Smooth muscle cell of the brain vasculature (primary cell): Measurements from ENCODE around the gene OSBP.
"Not testable (repeated sequence)": the region's sequence is repeated elsewhere in the genome, so short reads cannot be mapped to it uniquely, and the experiment has no call there.

Source experiments
- DNase-seq: peaks from one replicate; pipeline ENCODE4 v3.0.0-alpha.2; 2012; ENCODE audit warnings: low read depth, low spot score

Gene OSBP, protein sequence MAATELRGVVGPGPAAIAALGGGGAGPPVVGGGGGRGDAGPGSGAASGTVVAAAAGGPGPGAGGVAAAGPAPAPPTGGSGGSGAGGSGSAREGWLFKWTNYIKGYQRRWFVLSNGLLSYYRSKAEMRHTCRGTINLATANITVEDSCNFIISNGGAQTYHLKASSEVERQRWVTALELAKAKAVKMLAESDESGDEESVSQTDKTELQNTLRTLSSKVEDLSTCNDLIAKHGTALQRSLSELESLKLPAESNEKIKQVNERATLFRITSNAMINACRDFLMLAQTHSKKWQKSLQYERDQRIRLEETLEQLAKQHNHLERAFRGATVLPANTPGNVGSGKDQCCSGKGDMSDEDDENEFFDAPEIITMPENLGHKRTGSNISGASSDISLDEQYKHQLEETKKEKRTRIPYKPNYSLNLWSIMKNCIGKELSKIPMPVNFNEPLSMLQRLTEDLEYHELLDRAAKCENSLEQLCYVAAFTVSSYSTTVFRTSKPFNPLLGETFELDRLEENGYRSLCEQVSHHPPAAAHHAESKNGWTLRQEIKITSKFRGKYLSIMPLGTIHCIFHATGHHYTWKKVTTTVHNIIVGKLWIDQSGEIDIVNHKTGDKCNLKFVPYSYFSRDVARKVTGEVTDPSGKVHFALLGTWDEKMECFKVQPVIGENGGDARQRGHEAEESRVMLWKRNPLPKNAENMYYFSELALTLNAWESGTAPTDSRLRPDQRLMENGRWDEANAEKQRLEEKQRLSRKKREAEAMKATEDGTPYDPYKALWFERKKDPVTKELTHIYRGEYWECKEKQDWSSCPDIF

DNA sequence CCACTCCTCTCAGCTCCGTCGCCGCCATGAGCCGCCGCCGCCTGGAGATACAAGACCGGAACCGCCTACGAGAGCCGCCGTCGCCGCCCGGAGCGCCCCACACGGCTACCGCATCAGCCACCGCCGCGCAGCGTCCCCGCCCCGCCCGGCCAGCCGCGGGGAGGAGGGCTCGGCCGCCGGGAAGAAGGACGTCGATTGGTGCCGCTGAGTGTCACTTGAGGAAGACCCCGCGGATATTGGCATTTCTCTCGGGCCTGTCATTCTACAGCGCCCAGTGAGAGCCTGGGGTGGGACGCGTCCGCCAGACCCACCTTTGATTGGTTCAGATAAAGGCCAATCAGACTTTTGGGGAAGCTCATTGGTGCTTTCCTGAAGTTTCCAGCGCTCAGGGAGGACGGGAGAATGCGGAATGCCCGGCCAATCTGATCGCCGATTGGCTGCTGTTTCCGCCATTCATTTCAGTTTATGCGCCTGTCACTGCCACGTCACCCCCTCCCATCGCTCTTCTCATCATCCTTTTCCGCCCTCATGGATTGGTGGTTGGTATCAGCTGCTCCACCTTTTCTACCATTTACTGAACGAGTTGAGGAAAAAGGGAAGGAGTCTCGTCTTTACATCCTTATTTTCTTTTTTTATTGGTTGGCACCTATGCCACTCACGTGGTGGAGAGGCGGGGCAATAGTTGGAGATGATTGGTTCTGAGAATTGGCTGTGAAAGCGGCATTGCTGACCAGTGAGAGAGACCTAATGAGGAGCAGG lies at the start of gene OSBP:
Gene OSBP, minus strand, starts transcription at position 138 of the 759 bp plus-strand sequence. Its CDS starts 110 bp downstream, at position 28.
- DNase-seq, result peak; percentile 100

DNA sequence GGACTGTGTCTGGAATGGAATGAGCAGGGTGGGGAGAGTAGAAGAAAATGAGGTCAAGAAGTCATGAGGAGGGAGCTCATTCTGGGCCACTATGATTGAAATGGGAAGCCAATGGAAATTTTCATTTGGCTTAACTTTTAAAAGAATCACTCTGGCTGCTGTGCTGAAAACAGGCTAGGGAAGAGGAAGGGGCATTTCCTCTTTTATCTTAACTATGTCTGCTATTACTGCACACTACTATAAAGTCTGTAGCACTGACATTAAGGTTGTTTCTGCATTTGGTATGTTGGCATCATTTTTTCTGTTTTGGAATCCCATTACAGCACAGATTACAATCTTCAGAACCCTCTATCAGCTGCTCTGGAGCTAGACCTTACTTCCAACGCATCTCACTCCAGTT lies 45.0 kb upstream of the OSBP start:
- no peak for DNase-seq

DNA sequence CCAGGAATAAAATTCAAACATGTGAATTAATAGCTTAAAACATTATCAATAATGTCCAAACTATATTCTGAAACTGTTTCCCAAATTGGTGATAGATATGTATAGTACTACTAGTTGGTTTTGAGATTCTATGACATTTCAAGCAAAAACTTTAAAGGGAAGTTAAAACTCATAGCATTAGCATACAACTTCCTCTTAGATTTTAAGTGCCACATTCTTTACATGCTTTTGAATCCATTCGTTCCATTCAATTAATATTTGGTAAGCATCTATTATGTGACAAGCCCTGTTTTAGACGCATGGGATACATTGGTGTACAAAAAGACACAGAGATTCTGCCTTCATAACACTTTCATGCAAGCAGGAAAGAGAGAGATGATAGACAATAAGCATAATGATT lies 44.4 kb upstream of the OSBP start:
- DNase-seq, result no peak

DNA sequence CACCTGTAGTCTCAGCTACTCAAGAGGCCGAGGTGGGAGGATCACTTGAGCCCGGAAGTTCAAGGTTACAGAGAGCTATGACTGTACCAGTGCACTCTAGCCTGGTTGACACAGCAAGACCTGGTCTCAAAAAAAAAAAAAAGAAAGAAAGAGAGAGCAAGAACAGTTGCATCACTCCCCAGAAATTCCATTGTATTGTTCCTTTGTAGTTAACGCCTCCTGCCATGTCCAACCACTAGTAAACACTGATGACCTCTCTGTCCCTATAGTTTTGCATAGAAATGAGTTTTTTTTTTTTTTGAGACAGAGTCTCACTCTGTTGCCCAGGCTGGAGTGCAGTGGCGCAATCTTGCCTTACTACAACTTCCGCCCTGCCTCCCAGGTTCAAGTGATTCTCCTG lies 42.5 kb upstream of the OSBP start:
- no peak for DNase-seq

DNA sequence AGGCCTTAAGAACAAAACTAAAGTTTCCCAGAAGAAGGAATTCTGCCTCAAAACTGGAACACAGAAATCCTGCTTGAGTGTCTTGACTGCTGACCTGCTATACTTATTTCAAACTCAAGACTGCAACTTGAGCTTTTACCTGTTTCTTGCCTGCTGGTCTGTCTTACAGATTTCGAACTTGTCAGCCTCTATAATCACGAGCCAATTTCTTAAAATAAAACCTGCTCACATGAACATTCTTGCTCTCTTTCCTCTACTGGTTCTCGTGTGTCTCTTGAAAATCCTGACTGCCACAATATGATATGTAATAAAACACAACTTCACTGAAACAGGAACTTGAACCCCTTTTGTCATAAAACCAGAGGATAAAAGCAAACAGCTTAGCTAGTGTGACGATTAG lies 39.3 kb upstream of the OSBP start:
- DNase-seq, result no peak

DNA sequence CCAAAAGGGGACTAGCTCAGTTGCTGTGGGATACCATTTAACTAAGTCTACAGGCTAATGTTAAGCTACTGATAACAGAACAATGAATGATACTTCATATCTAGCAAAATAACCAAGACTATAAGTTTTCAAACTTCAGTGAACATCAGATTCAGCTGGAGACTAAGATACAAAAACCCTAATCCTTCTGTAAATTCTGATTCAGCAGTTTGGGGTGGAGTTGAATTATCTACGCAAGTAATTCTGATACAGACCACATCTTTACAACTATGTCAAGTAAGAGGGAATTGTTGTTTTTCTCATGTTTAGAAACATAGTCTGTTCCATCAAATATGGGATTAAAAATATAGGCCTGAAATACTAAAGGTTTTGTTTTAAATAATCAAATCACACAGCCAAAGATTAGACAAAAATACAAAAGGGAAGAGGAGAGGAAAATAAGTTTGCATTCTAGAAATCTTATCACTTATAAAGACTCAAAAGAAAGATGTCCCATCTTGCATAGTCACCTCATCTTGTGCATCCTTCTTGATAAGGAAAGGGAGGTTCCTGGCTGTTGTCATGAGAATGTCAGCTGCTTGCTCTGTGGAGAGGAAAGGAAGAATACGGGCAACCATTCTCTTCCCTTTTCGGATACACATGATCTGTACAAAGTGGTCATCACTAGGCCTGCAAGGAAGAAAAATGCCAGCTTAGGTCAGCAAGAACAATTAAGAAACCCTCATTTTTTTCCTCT lies 31.8 kb upstream of the OSBP start:
- DNase-seq, result no peak

DNA sequence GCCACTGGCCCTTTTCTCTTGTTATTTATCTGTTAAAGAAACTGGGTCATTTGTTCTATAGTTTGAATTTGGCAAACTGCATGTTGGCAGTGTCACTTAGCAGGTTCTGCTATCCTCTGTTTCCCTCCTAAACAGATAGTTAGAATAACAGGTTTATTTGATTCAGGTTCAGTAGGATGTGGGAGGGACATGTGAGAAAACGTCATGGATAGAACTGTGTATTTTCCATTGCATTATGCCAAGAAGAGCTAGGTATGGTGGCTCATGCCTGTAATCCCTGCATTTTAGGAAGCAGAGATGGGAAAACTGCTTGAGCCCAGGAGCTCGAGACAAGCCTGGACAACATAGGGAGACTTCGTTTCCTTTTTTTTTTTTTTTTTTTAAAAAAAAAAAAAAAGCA lies 29.0 kb upstream of the OSBP start:
- no peak for DNase-seq

DNA sequence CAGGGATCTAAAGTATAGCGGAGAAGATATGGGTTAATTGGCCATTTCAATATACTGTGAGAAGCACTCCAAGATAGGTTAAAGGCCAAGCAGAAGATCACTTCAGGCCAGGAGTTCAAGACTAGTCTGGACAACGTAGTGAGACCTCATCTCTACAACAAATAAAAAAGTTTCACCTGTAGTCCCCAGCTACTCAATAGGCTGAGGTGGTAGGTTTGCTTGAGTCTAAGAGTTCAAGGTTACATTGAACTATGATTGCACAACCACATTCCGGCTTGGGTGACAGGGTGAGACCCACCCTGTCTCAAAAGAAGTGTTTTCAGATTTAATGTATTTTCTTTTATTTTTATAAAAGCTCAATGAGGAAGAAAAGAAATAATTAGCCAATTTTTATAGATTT lies 27.8 kb upstream of the OSBP start:
- DNase-seq, result no peak

DNA sequence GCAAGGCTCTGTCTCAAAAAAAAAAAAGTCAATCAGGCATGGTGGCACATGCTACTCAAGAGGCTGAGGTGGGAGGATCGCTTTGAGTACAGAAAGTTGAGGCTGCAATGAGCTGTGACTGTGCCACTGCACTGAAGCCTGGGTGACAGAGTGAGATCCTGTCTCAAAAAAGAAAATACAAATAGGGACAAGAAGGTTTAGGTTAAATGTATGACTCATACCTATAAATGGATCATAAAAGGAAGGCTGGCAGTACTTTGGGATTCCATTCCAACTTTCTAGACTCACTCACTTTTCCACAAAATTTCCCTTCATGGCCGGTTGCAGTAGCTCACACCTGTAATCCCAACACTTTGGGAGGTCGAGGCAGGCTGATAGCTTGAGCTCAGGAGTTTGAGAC lies 25.6 kb upstream of the OSBP start:
- DNase-seq, result no peak

DNA sequence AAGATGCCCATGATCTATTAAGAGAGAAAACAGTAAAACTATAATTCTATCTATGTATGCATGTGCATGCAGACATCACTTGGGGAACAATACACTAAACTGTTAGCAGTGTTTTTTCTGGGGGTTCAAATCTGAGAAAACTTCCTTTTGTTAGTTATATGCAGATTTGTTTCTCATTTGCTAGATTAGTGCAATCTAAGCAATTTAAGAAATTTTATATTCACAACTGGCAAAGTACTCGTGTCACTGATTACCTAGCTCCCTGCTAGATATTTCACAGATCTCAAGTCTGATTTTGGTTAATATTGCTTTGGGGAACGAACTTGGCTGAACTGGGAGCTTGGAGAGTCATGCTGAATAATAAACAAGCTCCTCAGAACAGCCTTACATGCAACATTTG lies 14.9 kb upstream of the OSBP start:
- no peak for DNase-seq

DNA sequence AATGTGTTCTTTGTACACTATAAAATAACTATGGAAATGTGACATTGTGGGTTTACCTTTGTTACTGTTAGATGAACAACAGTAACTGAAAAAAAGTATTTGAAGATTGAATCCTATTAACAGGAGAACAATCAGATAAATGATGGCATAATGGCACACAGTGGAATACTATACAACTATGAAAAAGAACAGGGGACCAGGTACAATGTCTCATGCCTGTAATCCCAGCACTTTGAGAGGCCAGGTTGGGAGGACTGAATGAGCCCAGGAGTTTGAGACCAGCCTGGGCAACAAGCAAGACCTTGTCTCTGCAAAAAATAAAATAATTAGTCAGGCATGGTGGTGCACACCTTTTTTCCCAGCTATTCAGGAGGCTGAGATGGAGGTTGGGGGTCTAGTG lies 14.4 kb upstream of the OSBP start:
- DNase-seq, result no peak

DNA sequence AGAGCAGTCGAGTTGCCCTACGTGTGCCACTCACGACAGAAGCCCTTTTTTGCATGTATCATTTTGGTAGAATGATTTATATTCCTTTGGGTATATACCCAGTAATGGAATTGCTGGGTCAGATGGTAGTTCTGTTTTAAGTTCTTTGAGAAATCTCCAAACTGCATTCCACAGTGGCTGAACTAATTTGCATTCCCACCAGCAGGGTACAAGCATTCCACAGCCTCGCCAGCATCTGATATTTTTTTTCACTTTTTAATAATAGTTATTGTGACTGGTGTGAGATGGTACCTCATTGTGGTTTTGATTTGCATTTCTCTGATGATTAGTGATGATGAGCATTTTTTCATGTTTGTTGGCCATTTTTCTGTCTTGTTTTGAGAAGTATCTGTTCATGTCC lies 11.4 kb upstream of the OSBP start:
- DNase-seq, result not testable (repeated sequence)

DNA sequence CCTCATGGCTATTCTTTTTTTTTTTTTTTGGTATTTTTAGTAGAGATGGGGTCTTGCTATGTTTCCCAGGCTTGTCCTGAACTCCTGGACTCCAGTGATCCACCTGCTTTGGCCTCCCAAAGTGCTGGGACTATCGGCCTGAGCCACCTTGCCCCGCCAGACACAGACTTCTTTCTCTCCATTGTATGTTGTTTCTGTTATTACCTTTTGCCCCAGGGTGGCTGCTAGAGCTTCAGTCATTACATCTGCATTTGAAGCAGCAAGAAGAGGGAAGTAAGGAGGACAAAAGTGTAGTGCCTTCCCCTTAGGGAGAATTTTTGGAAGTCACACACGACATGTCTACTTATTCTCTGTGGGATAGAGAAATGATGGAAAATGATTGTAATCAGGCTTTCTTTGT lies 10.1 kb upstream of the OSBP start:
- no peak for DNase-seq

DNA sequence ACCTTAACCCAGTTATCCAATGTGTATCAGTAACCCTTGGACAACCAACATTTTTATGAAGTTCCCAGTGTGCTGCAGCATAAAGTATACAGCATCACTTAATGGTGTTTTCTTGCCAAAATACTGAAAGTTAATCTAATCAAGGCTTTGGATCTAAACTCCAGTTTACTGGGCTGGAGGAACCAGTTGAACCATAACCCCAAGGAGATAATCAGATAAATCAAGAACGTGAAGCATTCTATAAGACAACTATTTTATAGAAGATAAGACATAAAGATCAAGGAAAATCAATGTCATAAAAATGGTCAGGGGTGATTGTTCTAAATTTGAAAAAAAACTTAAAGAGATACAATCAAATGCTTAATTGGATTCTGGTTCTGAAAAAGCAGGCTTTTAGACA lies 2.3 kb upstream of the OSBP start:
- no peak for DNase-seq

DNA sequence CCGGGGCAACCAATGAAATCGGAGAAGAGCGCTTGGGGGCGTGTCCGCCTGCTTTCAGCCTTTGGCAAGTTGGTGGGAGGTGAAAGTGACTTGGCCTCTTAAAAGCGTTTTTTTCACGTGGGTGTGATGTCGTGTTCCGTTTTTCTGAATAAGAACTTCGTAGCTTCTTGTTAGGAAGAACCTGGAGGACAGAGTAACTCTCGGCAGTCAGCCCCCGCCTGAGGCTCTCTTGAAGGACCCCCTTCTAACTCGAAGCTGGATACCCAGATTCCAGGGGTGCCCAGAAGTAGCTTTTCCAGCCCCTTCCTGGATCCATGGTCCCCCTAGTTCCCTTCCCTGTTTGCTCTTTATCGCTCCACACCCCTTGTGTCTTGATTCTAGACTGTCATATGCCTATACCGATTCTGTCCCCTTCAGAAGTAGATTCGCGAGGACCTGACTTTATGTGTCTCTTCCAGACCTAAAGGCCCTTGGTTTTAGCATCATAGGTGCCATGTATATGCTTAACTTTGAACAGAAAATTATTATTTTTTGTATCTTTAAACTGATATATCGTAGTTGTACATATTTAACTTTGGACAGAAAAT lies 915 bp upstream of the OSBP start:
- no peak for DNase-seq

DNA sequence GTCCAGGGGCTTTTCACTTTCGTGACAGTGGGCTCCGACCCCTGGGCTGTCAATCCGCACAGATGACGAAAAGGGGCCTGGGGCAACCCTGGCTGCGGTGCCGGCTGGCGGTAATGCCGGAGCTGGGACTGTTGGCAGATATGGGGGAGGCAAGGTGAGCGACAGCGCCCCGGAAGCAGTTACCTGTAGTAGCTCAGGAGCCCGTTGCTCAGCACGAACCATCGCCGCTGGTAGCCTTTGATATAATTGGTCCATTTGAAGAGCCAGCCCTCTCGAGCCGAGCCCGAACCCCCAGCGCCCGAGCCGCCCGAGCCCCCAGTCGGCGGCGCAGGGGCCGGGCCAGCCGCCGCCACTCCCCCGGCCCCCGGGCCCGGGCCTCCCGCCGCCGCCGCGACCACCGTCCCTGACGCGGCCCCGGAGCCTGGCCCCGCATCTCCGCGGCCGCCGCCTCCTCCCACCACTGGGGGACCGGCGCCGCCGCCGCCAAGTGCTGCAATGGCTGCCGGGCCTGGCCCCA lies 396 bp downstream of the OSBP start:
- DNase-seq, result no peak

DNA sequence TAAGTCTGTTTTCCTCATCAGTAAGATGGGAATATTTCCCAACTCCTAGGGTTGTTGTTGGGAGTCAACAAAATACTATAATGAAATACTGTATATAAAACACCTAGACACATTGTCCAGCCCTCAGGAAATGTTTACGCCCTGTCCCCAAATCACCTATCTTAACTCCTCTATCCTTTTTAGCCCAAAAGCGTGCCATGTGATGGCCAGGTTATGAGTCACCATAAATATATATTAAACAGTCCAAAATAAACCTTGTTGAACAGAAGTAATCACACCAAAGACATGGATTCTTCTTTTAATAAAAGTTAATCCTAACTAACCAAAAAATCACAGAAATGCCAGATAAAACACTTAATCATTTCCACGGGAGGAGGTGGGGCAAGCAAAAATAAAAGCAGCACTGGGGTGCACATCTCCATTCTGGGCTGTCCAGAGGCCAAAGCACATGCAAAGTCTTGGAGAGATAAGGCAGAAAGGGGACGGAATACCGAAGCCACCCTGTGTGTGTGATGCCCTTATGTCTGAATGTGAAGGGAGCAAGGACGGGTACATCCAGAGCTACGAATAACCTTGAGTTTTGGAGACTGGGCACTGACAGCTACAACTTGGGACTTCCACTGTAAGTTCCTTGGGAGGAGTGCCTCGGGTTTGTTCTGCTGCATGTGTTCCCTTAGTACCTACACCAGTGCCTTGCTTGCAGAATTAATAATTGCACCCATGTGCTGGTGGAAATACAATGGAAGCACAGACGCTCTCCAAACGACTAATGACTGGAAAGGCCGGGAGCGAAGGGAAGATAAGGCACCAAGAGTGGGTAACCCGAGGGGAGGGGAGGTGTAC lies 1.1 kb downstream of the OSBP start:
- no peak for DNase-seq

DNA sequence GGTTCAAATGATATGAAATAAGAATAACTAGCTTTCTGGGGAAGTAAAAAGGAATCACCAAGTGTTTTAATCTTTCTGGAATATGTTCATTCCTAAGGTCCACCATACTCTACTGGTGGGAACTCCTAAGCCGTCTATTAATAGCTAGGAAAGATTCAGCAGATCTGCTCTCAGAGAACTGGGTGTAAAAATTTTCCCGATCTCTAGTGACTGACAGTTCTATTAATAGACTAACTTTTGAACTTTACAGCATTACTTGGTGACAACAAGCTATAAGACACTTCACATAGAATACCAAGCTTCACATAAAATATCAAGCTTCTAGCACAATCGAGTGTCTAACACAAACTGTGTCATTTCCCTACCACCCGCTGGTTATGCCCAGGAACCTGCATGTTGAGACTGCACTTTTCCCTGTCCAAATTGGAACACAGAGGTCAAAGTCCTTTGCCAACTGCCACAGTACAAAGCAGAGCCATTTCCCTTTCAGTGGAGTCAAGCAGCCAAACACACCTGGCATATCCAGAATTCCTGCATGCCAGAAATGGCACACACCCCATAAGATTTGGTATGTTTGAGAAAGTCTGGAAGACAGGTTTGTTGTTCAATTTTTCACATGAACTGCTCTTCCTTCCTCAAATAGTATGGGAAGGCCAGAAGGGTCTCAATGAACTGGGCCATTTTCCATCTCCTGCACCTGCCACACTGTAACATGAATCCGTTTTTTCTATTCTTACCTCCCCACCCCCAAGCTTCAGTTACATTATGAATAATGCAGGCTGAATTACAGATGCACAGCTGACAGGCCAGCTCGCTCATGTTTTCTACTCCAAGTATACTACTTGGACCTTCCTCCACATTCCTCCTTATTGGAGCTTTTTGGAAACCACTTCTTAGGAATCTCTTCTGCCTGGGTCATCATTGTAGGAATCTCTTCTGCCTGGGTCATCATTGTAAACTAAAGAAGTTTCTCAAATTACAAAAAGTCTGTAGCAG lies 3.7 kb downstream of the OSBP start:
- DNase-seq, result no peak

DNA sequence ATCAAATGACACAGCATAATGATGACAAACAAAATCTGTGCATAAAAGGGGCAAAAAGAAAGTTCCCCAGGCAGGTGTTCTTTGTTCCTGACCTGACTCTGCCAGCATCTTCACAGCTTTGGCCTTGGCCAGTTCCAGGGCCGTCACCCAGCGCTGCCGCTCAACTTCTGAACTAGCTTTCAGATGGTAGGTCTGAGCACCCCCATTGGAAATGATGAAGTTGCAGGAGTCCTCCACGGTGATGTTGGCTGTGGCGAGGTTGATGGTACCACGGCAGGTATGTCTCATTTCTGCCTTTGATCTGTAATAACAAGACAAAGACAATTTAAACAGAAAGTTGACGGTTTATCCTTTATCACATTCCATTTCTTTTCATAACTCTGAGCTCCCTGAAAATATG lies 5.3 kb downstream of the OSBP start:
- DNase-seq, result no peak
